ENCODE results near the gene NDUFC1.
A peak's percentile ranks its signal among the peaks of the same experiment; 100 is the strongest.
"Not testable (repeated sequence)": the region's sequence is repeated elsewhere in the genome, so short reads cannot be mapped to it uniquely, and the experiment has no call there.

Gene NDUFC1

DNA sequence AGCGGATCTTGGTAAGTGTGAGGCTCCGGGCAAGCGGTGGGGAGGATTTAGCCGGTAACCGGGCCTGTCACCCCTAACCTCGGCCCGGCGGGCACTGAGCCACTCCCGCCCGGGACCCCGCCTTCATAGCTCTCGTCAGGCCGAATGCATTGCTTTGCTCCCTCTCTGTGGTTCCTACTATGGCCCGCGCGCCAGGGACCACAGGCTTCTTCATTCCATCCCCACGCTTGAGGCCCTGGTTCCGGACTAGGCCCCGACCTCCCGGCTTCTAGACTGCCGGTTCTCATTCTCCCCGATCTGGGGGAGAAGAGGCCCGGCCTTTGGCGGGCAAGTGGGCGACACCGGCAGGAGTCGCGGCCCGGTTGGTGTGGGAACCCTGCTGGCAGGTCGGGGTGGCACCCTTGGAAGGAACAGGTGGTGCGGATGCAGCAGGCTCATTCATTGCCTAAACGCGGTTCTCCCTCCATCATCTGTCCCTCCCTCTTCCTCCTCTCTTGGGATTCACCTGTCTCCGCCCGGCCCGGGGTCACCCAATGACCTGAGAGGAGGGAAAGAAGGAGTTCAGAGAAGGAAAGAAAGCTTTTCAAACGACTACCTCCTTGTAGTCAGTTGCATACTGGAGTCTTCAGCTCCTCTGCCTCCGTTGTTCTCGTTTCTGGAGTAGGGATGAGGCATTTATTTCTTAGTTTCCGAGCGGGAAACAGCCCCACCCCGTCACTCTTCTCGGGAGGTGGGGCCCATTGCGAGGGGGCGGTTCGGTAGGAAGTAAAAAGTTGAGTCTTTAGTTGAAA is at the start of gene NDUFC1:
TSS of gene NDUFC1 (minus strand) at position 657 of the 791 bp plus-strand sequence. CDS start 6,679 bp downstream, outside the sequence.
- DNase-seq, result peak; percentile 75

DNA sequence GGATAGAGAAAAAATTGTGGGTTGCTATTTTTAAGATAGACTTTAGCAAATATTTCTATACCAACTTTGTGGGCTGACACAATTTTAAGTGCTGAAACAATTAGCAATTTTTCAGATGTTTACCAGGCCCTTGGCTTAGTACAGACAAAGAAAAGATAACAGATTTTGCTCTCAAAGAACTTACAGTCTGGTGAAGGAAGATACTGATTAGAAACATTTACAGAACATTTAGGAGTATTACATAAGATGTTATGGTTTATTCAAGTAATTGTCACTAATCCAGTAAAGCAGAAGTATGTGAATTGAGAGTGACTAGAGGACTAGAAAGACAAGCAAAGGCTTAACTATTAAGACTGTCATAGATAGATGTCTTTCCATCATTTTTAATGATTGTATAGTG is 35.3 kb upstream of the NDUFC1 start:
- DNase-seq, result no peak

DNA sequence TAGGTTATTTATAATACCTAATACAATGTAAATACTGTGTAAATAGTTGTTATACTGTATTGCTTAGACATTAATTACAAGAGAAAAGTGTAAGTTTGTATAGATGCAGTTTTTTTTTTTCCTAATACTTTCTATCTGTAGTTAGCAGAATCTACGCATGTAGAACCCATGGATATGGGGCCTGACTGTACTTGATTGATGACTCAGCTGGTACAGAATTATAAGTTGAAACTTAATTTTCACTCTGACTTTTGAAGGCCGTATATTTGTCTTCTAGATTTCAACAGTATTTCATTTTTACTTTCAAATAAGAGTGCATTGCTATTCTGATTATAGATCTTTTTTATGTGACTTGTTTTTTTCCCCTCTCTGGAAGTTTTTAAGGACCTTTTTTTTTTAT is 30.8 kb upstream of the NDUFC1 start:
- no peak for DNase-seq

DNA sequence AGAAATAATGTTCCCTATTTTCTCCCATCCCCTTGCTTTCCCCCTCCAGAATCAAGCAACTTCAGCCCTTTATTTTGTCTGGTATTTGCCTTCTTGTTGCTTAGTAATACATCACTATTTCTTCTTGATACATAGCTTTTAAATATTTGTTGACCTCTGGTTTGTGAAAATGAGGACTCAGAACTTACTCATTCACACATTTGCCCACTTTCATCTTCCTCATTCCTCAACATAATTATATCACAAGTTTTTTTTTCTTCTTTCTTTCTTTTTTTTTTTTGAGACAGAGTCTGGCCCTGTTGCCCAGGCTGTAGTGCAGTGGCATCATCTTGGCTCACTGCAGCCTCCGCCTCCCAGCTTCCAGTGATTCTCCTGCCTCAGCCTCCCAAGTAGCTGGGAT is 28.9 kb upstream of the NDUFC1 start:
- no peak for DNase-seq

DNA sequence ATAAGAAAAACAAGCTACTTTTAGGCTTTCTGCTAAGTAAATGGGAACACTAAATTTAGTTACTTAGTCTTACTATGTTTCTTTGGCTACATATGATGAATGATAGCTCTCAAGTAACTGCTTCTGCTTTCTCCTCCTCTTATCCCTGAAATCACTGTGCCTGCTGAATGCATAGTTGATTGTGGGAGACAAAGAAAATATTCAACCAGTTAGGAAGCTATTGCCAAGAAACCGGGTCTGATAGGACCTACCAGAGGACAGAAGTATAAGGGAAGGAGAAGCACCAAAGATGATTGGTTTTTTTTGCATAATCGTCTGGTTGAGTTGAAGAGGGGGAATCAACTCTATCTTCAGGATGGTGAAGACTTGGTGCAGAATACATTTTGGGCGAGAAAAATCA is 28.0 kb upstream of the NDUFC1 start:
- no peak for DNase-seq

DNA sequence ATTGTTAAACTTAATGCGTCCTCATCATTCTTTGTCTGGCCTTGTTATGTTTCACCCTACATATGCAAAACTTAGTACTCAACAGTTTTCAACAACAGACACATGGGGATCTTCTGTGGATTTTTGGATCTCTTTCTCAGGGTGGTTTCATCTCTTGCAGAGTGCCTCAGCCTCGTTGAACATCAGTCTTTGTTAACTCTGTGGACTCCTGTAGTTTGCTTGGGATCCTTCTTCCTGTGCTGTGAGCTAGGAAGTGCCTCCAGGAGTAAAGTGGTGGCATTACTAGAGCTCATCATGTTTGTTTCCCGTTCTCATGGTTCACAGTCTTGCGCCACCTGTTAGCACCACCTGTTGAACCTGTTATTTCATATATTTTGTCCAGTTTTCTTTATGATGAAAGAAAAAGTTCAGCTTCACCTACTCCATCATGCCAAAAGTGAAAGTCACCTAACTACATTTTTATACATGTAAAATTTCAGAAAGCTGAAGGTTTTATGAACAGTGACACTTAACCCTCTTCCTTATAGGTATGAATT is 27.5 kb upstream of the NDUFC1 start:
- no peak for DNase-seq

DNA sequence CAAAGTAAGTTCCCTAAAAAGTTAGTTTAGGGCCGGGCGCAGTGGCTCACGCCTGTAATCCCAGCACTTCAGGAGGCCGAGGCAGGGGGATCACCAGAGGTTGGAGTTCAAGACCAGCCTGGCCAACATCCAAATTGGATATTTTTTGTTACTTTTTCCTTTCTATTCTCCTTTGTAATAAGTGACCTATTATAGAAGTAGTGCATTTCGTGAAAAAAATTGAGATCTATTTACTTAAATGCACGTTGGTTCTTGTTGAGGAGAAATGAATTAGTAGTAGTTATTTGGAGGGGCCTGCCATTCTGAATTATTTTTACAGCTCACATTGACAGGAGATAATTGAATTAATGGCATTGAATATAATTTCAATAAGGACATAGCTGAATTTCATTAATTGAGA is 22.3 kb upstream of the NDUFC1 start:
- no peak for DNase-seq

DNA sequence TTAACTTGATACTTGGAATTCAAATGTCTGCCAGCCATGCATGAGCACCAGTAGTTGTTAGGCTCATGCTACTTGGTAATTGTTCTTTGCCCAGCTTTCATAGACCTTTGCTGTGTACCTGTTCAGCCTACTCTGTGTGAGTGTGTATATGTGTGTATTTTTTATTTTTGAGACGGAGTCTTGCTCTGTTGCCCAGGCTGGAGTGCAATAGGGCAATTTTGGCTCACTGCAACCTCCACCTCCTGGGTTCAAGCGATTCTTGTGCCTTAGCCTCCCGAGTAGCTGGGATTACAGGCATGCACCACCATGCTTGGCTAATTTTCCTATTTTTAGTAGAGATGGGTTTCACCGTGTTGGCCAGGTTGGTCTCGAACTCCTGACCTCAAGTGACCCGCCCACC is 20.3 kb upstream of the NDUFC1 start:
- not testable (repeated sequence) for DNase-seq

DNA sequence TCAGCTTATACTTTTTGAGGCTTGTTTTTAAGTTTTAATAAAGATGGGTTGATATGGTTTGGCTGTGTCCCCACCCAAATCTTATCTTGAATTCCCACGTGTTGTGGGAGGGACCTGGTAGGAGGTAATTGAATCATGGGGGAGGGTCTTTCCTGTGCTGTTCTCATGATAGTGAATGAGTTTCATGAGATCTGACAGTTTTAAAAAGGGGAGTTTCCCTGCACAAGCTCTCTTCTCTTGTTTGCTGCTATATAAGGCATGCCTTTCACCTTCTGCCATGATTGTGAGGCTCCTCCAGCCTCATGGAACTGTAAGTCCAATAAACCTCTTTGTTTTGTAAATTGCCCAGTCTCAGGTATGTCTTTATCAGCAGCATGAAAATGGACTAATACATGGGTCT is 19.8 kb upstream of the NDUFC1 start:
- not testable (repeated sequence) for DNase-seq

DNA sequence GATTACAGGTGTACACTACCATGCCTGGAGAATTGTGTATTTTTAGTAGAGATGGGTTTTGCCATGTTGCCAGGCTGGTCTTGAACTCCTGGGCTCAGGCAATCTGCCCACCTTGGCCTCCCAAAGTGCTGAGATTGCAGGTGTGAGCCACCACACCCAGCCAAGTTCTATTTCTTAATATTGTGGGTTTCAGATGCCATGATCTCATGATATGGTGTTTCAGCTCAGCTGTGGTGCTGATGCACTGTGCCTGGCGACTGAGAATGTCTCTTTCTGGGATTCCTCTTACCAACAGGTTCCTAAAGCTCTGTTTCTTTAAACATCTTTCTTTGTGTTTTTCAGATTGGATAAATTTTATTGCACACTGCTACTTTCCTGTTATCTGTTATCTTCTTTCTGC is 17.3 kb upstream of the NDUFC1 start:
- no peak for DNase-seq

DNA sequence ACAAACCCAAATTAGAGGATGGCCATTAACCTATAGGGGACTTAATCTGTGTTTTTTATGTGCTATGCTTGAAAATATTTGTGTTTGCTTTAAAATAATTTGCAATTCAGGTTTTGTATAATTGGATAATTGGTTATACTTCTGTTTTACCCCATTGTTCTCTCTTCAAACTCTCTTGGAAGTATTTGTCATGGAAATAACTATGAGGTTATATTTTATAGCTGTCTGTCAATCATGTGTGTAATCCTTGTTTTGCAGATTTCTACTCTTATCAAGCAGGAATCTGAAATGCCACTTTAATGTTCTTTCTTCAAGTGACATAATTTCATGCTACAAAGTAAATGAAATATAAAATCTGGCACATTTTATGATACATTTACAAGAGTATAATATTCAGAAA is 15.4 kb upstream of the NDUFC1 start:
- DNase-seq, result no peak

DNA sequence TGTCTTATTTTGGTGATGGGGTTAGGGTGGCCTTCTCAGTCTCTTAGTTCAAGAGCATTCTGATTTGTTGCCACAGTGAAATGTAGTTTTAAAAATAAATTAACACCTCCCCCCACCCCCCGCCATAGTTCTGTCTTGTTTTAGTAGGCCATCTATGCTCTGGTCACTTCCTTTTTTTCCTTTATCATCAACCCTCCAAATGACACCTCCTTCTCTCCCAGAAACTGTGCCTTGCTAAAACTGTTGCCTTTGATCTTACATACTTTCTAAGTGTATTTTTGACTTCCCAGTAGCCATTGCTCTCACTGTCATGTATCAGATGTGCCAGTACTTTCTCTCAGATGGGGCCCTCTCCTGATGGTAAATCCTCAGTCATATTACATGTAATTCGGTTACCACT is 14.5 kb upstream of the NDUFC1 start:
- no peak for DNase-seq

DNA sequence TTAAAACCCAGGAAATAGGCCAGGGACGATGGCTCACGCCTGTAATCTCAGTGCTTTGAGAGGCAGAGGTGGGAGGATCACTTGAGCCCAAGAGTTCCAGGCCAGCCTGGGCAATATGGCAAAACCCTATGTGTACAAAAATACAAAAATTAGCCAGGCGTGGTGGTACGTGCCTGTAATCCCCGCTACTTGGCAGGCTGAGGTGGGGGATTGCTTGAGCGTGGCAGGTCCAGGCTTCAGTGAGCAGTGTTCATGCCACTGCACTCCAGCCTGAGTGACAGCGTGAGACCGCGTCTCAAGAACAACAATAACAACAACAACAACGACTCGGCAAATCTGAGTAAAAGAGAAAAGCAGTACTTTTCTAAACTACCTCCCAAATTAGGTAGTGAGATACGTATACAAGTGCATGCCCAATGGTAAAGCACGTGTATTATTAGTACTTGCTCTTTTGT is 13.0 kb upstream of the NDUFC1 start:
- no peak for DNase-seq

DNA sequence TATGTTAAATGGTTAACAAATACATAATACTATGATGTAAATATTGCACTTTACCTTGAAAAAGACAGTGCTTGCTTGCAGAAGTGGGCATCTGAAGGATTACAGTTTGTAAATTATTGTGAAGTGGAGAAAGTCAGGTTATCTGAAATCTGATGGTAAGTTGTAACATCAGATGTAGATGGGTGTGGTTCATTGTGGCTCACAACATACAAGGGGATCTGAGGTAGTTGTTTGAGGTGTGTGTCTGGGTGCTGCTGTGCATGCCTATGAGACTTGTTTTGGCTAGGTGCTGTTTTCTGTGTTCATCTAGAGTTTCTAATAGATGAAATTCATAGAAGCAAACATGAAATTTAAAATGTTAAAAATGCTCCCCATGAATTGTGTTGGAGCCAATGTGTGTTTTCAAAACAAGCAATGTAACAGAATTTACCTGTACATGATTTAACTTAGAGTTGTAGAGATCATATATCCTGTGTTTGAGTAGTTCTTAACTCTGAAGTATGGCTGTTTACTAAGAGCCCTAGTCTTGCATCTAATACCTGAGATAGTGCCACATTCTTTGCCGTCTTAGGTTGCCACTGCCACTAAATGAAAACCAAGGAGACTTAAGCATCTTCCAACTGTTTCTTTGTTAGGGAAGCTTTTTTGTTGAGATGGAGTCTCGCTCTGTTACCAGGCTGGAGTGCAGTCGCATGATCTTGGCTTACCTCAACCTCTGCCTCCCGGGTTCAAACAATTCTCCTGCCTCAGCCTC is 11.9 kb upstream of the NDUFC1 start:
- DNase-seq, result no peak

DNA sequence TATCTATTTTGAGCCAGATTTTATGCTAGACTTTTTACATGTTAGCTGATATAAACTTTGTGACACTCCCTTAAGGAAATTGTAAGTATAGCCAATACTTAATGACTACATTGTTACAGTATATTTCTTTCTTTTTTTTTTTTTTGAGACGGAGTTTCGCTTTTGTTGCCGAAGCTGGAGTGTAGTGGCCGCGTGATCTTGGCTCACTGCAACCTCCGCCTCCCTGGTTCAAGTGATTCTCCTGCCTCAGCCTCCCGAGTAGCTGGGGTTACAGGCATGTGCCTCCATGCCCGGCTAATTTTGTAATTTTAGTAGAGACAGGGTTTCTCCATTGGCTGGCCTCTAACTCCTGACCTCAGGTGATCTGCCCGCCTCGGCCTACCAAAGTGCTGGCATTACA is 11.1 kb upstream of the NDUFC1 start:
- DNase-seq, result not testable (repeated sequence)

DNA sequence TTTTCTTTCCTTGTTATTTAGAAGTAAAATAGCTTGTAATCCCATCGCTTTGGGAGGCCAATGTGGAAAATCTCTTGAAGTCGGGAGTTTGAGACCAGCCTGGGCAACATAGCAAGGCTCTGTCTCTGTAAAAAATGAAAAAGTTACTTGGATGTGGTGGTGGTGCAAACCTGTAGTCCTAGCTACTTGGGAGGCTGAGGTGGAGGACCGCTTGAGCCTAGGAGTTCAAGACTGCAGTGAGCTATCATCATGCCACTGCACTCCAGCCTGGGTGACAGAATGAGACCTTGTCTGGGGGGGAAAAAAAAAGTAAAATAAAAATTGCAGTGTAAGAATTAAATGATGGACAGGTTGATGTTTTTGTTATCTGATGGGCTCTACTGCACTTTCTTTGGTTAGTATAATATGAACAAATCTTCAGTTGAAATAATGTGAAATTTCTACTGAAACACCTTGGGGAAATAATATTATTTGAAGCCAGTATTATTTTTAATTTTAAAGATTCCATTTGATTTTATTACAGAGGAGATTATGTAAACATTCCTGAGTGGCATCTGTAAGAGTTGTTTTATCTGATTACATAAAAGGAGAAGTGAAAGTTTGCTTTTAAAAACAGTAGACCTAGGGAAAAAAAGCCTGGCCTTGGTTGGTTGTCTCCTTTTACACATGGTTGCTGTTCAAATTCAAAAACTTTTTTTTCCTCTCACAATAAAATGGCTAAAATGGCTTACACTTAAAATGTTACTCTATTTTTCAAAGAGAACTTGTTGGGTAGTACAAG is 10.5 kb upstream of the NDUFC1 start:
- DNase-seq, result no peak

DNA sequence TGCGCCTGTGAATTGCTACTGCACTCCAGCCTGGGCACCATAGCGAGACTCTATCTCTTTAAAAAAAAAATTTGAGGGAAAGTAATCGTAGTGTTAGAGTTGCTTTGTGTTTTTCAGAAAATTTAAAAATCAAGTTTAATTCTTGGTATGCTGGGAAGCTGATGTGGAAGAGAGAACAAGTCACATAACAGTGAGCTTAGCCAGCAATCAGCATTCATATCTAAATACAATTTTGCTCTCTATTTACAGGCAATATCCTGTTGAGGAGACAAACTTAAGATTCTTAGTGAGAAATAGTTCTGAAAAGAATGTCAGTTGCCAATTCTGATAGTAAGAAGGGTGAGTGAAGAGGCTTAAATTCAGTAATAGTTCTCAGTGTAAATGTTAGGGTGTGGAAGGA is 9.6 kb upstream of the NDUFC1 start:
- no peak for DNase-seq

DNA sequence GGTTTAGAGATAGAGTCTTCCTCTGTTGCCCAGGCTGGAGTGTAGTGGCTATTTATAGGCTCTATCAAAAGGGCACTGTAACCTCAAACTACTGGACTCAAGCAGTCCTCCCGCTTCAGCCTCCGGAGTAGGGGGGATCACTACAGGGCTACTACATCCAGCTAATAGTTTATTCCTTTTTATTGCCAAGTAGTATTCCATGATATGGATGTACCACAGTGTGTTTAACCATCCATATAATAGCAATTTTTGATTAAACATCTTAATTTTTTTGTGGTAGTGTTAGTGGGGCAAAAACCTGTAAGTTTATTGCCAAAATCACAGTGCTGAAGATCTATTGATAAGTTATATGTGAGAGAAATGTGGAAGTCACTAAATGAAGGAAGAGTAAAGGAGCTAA is 2.6 kb upstream of the NDUFC1 start:
- no peak for DNase-seq

DNA sequence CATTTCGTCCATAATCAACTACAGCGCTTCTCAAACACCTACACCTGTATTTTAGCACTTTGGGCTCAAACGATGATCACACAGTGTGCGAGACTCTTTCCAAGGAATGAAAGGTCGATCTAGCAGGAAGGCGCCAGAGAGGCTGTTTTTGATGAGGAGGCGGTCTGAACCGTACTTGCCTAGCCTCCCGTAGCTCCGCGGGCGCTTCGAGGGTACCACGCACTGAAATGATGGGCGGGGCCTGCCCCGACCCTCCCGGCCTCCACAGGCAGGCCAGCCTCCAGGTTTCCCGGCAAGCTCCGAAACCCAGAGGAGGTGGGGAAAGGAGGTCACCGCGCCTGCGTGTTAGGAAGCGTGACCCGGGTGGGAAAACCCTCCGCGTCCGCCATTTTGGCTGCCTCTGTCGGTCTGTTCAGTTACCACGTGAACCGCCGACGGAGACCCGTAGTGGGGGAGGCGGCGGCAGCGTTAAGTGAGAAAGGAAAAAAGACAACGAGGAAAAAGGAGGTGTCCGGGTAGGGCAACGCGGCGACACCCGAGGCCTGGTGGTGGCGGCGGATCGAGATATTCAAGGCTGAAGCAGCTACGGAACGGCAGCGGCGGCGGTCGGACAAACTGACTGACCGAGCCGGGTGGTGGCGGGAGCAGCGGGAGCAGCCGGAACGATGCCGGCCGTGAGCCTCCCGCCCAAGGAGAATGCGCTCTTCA is 1.0 kb downstream of the NDUFC1 start, which contains the start of gene NAA15:
TSS of gene NAA15 (plus strand) at position 393 of the 708 bp plus-strand sequence. CDS start at position 666, 273 bp downstream.
- DNase-seq, result peak; percentile 90

DNA sequence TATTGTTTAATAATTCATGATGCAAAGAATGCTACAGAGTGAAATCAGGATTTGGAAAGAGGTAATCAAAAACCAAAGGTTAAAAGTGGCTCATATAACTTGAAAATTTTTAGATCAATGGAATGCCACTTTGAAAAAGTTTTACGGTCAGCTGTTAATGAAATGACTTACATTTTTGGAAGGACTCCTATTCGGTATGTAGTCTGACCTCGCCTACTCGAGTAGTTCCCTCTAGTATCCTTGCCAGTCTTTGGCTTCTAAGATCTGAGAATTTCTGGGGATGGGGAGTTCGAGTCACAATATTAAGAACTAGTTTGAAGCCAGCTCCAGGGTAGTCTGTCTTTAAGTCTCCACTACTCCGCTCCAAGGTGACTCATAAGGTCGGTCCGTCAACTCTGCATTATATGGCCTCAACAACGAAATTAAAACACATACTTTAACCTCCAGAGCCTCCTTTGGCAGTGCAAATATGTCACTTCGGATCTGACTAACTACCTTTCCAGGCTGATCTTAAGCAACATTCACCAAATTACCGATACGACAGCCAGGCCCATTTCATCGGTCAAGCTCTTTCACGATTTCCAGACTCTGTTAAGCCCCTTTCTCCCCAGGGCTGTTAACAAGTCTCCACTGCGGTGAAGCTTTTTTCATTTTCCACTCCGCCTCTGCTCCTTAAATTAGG is 1.7 kb downstream of the NDUFC1 start:
- peak; percentile 9 for DNase-seq

DNA sequence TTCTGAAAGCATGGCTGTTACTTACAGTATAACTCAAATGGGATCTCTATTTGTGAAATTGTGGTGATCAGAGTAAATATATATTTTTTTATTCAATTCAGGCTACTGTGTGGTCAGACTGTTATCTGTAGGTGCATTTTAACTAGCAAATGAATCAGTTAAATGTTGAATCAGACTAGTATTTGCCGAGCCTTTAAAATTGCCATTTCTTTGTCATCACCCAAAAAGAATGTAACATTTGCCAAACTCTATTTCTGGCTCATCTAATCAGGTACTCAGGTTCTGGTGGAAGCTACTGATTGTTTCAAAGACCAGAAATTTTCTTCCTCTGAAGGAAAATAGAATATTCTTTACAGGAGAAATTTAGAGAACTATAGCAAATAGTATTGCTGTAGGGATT is 2.7 kb downstream of the NDUFC1 start:
- DNase-seq, result no peak

DNA sequence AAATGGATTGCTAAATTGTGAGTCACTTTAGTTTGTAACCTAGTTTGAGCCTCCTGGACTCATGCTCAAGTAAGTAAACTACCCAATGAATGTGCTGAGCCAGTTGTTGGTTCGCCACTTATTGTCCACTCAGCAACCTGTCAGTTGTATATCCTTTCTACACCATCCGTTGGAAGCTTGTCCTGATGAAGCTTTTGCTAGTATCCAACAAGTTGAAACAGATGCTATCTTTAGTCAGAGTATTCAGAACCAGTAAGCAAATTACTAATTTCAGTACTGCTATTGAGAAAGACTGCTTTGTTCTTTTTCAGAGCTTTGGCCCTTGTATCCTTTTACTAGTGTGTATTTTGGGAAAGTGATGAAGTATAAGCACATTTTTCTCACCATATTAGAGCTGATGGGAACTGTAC is 5.3 kb downstream of the NDUFC1 start:
- DNase-seq, result no peak
